Peyer's patch (tissue), 4 donors: ENCODE results near the gene ESPN.

Experiments
- CTCF ChIP-seq, 6 experiments: fragments of 450-650 bp in 4 of 6; fragments of 200-600 bp in 2 of 6; sonication (generic) in 1 of 6; IDR thresholded peaks; one replicate each; pipeline ENCODE4 v1.5.1; 2017 to 2019; ENCODE audit warnings: antibody characterized with exemption in 6 of 6, mild to moderate bottlenecking in 3 of 6, moderate library complexity in 1 of 6
- POLR2A ChIP-seq, 2 donors: fragments of 450-650 bp; IDR thresholded peaks; one replicate each; pipeline ENCODE4 v1.5.1; 2017; ENCODE audit warnings: antibody characterized with exemption in 2 of 2, mild to moderate bottlenecking in 2 of 2, moderate library complexity in 2 of 2

DNA sequence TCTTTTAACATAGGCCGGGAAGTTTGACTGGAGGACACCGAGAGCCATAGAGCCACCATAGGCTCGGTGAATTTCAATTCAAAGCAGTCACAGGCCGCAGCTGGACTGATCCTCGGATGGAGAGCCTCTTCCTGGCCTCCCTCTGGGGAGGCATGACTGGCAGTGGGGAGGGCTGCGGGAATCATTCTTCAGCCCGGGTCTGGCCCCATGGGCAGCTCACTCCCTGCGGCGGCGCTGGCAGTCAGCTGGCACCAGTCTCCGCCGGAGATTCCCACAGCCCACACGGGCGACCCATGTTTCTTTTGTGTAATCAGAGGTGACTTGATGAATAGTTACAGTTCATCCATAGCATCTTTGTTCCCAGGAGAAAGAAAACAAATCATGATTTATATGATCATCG is 10.6 kb downstream of the ESPN start:
- TF ChIP-seq CTCF (IDR thresholded peaks at IDR 0.05) (no peak), POLR2A (IDR thresholded peaks at IDR 0.05) (no peak)
